T-helper 2 cell (primary cell): ENCODE results near the gene SPATA19.

Experiments
- DNase-seq, 5 experiments: peaks; one replicate each; pipeline versions ENCODE4 v3.0.0 to v3.0.0-alpha.2; 2012 to 2022

SPATA19 gene

GRCh38 chr11:133835593-133836548, 9.4 kb downstream of the SPATA19 start:
- DNase-seq: no peak

DNA sequence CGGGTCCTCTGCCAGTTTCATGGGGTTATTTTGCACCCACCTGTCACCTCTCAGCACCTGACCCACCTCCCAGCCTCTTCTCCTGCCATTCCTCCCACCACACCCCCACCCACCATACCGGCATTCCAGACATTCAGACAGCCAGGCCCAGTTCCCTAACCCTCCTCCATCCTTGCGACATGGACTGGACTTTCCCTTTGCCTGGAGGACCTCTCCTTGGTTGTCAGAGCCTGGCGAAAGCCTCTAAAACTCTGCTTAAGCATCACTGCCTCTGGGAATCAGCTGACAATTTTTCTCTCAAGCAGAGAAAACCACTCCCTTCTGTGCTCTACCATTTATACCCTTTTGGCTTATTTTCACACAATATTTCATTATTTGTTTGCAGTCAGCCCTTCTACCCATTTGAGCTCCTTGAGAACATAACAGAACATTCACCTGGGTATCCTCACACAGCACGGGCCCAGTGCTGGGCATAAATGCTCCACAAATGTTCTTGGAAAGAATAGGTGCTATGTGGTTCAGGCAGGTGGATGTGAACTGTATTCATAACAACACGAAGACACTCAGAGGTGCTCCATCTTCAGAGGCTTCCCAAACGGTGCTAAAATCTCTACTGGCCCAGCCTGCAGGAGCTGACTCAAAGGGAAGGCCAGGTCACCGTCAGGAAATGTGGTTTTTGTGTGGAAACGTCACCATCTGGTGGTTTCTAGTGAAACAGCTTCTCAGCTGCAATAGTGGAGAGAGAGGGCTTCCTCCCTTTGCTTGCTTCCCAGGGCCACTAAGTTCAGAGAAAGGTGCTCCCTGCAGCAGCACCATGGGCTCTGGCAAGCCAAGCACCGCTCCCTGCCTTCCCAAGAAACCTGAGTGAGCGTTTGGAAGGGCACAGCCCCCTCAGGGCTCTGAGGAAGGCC, 10.4 kb downstream of the SPATA19 start:
- peak in 2 of 5 experiments; percentile 11 to 67 for DNase-seq

DNA sequence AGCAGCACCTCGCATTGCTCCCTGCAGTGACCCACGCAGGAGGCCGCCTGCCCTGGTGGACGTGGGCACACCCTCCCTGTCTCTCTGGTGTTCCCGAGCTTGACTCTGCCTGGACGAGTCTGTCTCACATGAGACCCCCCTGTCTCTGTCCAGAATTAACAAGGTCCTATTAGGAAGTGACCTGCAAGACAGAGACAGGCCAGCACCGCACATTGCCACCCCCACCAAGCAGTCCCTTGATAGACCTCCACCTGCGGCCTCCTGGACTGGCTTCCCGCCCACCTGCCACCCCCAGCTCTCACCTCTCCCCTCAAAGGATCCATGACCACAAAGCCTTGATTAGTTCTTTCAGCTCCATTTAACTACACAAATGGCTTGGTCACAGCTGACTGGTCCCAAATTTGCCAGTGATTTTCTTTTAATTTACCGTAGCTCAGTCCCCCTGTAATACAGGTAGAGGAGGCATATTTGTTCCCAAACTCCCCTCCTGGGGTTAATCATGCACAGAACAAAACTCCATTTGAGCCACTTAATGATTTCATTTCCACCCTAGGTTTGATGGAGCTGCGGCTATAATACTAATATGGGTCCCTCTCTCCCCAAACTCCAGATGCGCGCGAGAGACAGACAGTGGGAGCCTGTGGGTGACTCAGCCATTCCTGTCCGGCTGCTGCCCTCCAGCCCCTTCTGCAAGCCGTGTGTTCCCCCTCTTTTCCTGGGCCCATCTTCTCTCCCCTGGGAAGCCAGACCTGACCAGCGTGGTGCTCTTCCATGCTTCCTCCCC, 11.2 kb downstream of the SPATA19 start:
- DNase-seq: no peak

GRCh38 chr11:133832991-133833897, 12.1 kb downstream of the SPATA19 start:
- no peak for DNase-seq

DNA sequence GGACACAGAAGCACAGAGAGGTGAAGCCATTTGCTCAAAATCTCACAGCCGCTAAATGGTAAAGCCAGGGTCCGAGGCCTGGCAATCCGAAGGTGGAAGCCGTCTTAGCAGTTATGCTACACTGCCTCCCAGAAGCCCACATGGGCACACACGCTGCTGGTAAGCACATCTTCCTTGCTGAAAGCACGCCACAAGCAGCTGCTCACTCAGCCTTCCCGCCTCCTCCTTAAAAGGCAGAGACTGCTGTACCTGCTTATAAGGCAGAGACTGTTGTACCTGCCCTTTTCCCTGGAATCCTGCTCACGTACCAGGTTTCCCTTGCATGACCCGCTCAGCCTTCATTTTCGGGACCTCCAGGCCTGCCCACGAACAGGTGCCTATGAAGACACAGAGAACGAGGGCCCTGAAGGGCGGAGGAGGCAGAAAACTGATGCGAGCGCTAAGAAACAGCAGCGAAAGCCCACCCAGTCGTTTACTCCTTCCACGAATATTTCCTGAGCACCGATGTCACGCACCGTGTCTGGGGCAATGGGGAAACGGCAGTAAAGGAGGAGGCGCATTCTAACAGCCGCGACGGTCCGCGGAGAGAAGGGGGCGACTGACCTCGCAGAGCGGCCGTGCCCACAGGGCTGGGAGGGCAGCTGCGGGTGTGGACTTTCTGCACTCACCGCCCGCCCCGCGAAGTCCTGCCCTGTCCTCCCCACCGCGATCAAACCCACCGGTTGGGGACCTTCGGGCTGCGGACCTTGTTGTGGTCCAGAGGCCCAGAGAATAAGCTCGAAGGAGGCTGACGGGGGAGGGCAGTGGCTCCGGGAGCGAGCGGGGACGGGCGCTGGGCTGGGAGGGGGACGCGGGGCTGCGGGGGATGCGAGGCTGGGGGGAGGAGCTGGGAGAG, 13.0 kb downstream of the SPATA19 start:
- DNase-seq: no peak

DNA sequence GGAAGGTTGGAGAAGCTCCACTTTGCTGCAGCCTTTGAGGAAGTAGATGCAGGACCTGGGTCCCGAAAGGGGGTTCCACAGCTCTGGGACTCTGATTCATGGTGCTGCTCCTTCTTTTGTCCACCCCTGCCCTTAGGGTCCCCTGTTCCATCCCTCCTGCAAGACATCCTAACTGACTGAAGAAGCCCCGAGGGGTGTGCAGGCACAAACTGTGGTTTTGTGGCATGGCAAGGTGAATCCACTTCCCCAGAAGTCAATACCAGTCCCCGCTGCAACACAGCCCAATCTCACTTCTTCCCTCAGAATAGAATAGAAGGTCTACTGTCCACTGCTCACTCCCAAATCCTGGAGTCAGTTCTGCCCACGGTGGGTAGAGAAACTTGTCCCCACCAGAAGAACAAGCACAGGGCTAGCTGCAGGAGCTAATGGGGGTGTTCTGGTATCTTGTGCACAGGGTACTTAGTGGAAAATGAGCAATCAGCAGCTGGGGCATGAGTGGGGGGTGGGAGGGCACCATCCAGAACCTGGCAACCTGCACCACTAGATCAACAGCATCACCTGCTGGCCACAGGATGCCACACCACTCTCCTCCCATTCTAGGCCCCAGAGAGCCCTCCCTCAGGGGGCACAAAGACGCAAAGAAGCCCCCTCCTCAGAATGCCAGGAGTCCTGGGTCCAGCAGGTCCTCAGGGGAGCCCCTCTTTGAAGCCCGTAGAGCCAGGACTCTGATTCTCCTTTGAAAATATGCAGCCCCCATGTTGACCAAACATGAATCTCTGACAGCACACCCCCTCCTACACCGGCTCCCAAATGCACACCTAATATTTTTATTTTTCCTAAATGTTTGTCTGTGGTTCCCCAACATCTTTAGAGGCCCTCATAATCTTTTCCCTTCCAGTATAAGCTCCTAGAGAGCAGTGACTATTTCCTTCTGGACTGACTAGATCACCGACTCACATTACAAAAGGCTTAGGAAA, 14.1 kb downstream of the SPATA19 start:
- DNase-seq: no peak

DNA sequence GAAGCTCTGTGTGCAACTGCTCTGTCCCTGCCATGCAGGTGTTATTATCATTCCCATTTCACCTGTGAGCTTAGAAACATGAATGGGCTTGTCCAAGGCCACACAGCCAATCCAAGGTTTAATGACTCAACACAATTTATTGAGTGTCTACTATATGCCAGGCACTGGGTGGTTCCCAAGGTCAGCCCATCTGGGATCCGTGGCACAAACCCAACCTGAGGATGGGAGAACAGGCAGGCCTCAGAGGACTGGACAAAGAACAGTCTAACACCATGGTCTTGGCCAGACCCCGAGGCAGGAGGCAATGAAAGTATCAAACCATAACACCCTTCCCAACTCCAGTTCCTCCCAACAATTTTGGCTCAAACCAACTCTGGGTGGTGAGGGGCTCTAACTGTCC, 15.7 kb downstream of the SPATA19 start:
- DNase-seq: no peak

DNA sequence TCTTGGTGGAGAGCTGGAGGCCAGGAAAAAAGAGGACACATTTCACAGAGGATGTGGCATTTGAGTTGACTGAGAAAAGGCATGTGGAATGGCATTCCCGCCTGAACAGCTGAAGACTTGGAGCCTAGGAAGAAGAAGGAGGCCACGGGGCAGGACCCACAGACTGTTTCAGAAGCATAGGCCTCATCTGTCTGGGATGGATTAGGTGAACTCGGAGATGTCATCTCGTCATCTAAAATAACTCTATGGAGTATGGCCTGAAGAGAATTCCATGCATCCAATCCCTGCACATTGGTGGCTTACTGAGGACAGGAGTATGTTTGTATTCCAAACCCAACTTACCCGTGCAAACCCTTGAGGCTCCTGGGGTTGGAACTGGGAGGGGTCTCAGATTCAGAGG, 16.4 kb downstream of the SPATA19 start:
- no peak for DNase-seq

- DNase-seq: no peak
These were observed 17.8 kb downstream of the SPATA19 start for GRCh38 chr11:133827556-133827955.

DNA sequence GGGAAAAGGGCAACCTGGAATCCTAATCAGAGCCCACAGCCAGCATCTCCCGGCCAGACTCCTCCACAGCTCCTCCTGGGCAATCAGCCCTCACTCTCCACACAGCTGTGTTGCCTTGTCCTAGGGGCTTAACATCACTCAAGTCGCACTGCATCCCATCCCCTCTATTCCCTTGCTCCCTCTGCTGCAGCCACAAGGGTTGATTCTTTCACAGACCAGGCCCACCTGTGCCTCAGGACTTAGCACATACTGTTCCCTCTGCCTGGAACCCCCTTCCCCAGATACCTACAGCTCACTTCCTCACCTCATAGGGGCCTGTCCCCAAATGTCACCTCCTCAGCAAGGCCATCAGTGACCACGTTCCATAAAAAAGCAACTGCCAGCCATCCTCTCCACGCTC, 18.4 kb downstream of the SPATA19 start:
- DNase-seq: no peak

GRCh38 chr11:133825666-133826065, 19.6 kb downstream of the SPATA19 start:
- no peak for DNase-seq

GRCh38 chr11:133825156-133825555, 20.2 kb downstream of the SPATA19 start:
- no peak for DNase-seq

- DNase-seq: no peak
These were observed 20.7 kb downstream of the SPATA19 start for GRCh38 chr11:133824593-133824992.

GRCh38 chr11:133823614-133824013, 21.7 kb downstream of the SPATA19 start:
- DNase-seq: no peak

- no peak for DNase-seq
These were observed 22.1 kb downstream of the SPATA19 start for GRCh38 chr11:133823211-133823610.

DNA sequence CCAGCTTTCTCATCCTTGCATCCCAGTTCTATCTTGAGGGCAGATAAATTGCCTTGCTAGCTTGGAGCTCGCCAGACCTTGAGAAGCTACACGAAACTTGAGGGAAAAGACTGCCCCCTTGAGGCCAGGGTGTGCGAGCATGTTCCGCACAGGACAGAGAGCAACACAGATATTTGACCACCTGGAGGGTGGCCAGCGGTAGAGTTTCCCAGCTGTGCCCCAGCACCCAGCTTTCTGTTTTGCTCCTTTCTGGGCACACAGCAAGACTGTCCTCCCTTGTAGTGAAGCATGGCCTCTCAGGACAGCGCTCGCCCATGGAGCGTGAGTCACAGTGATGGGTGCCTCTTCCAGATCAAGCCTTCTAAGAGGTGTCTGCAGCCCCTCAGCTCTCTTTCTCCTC, 23.5 kb downstream of the SPATA19 start:
- peak in 1 of 5 experiments; percentile 33 for DNase-seq

DNA sequence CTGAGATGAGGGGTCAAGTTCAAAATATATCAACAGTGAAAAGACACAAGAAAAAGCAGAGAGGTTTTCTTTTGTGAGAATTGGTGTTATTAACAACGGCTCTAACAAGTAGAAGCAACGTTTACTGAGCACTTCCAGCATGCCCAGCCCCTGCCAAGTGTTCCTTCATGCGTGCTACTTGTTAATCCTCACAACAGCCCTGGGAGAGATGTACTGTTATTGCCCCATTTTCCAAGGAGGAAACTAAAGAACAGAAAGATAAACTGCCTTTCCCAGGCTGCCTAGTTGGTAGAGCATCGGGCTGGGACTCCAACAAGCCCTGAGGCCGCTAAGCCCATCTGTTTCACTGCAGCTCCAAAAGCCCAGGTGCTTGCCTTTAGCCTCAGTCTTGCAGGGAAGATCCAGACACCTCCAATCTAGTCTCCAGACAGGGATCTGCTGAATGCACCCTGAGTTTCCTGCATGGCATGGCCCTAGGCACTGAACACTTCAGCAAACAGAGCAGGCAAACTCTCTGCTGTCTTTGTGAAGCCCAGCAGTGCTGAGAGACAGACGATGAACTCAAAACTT, 25.5 kb downstream of the SPATA19 start:
- no peak for DNase-seq

DNA sequence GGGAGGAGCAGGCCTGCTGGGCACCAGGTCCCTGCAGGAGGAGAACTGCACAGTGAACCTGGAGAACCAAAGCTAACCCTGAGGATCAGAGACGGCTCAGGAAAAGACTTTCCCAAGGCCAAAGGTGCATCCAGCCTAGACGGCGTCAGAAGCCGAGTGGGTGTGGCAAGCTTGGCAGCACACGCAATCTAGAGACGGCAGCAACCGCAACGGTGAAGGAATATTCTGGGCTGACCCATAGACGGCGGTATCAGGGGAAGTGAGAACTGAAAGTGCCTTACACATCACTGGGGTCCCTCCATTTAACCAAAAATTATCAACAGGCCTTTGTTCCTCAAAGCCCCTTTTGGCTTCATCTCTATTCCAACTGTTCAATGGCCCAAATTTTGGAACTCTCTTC, 26.2 kb downstream of the SPATA19 start:
- no peak for DNase-seq

- no peak for DNase-seq
These were observed 27.0 kb downstream of the SPATA19 start for GRCh38 chr11:133818302-133818701.
